Stomach (tissue), 9 donors: Measurements from ENCODE around the gene CCNJ. TPM values are rescaled to one million over a fixed set of nuclear protein-coding genes. Genes with fewer than 3 reads are reported as not detected.
"Not testable (repeated sequence)": the region's sequence is repeated elsewhere in the genome, so short reads cannot be mapped to it uniquely, and the experiment has no call there.

Experiments
- DNase-seq, 2 donors: peaks; one replicate each; pipeline versions ENCODE4 v3.0.0 to v3.0.0-alpha.2; 2013 to 2019
- H3K27ac ChIP-seq, 5 donors: fragments of 200-600 bp in 4 of 5; sonication (generic) in 4 of 5; one replicate each; pipeline ENCODE4 v1.5.1; 2013 to 2019; ENCODE audit warnings: mild to moderate bottlenecking in 1 of 5, moderate library complexity in 1 of 5
- H3K27me3 ChIP-seq, 3 donors: fragments of 200-600 bp; sonication (generic); one replicate each; pipeline ENCODE4 v1.5.1; 2017 to 2019; ENCODE audit warnings: mixed run types in 1 of 3
- H3K36me3 ChIP-seq, 4 donors: fragments of 200-600 bp; sonication (generic); 1 replicate in 3 of 4; 2 replicates in 1 of 4; pipeline ENCODE4 v1.5.1; 2016 to 2019
- H3K4me1 ChIP-seq, 4 donors: fragments of 200-600 bp; sonication (generic); one replicate each; pipeline ENCODE4 v1.5.1; 2016 to 2019
- H3K4me3 ChIP-seq, 4 donors: fragments of 200-600 bp; sonication (generic) in 3 of 4; one replicate each; pipeline ENCODE4 v1.5.1; 2016 to 2019; ENCODE audit warnings: mild to moderate bottlenecking in 1 of 4
- H3K9me3 ChIP-seq, 4 donors: fragments of 200-600 bp; sonication (generic); one replicate each; pipeline ENCODE4 v1.5.1; 2016 to 2019
- CTCF ChIP-seq, 7 experiments: fragments of 450-650 bp in 4 of 7; fragments of 200-600 bp in 3 of 7; sonication (generic) in 3 of 7; IDR thresholded peaks; one replicate each; pipeline ENCODE4 v1.5.1; 2016 to 2019; ENCODE audit warnings: antibody characterized with exemption in 7 of 7, control low read depth in 2 of 7, mild to moderate bottlenecking in 1 of 7
- EP300 ChIP-seq: sonication (generic); formaldehyde crosslinking; IDR thresholded peaks from one replicate; pipeline ENCODE4 v1.6.1; 2017; ENCODE audit warnings: antibody characterized with exemption
- POLR2A ChIP-seq, 4 donors: fragments of 450-650 bp; IDR thresholded peaks; one replicate each; pipeline ENCODE4 v1.6.1; 2016; ENCODE audit warnings: antibody characterized with exemption in 4 of 4, control low read depth in 2 of 4, mild to moderate bottlenecking in 1 of 4, moderate library complexity in 1 of 4
- POLR2AphosphoS5 ChIP-seq, 3 donors: sonication (generic); formaldehyde crosslinking; IDR thresholded peaks; one replicate each; pipeline ENCODE4 v1.6.1; 2016; ENCODE audit warnings: antibody characterized with exemption in 3 of 3
- WGBS, 5 donors: extraction: QIAGEN DNeasy Blood & Tissue Kit in 3 of 5; methylation state at CpG; one replicate each; pipeline versions ENCODE4 v1.1.5 to v1.1.7; 2013 to 2018; 5-methylcytosine and 5-hydroxymethylcytosine counted together
- intact Hi-C: fragments of 100-400 bp; cut with DNase I; formaldehyde crosslinking; loops from one replicate; pipeline ENCODE4 v1.15.1; 2023; ENCODE audit warnings: low total_unique reads
- polyA plus RNA-seq, 3 donors: library from polyadenylated mRNA; stranded (reverse); fragments of 200-250 nt; gene quantifications; one replicate each; pipeline ENCODE4 v1.2.3, GENCODE V29; 2013
- total RNA-seq, 5 donors: library from RNA; depleted of rRNA; stranded (reverse); fragments of >200 nt; gene quantifications; one replicate each; pipeline versions ENCODE4 v1.1.0 to v1.2.3, GENCODE V29; 2014 to 2016
- donor health status: healthy with polysubstance abuse.
- donor health status: Bipolar disorder and iron deficiency.
- donor health status: healthy.

Gene CCNJ
- total and polyA plus RNA-seq, 8 donors, result 0.58 to 7.7 (median 1.9) TPM; not detected in 1

- peak overlapping the region; percentile 85 to 94 (median 92) for H3K27ac ChIP-seq
- peak; percentile 52 to 79 for DNase-seq
- TF ChIP-seq CTCF (IDR thresholded peaks at IDR 0.05) (no peak), POLR2AphosphoS5 (IDR thresholded peaks at IDR 0.05) (no peak), EP300 (no peak), POLR2A (IDR thresholded peaks at IDR 0.05) (no peak)
- intact Hi-C loops, result no loop called here
- peak overlapping the region; percentile 78 to 82 (median 80) for H3K4me3 ChIP-seq
- H3K36me3 ChIP-seq, result peaks cover 0 to 10% (median 4%) of the 10 kb centered on the region in 4 donors
- no peaks in the 10 kb centered on the region for H3K27me3 ChIP-seq
- peaks cover 9 to 42% (median 22%) of the 10 kb centered on the region in 4 donors for H3K4me1 ChIP-seq
- WGBS, 5 donors, result 0 to 2% (median 1%) methylated on average over 18 to 58 of the region's 58 CpGs
- no peaks in the 10 kb centered on the region for H3K9me3 ChIP-seq
Measured at GRCh38 chr10:96043893-96044715, 721 bp downstream of the CCNJ start.

- Histone ChIP-seq H3K9me3 (no peaks in the 10 kb centered on the region), H3K4me1 (peaks cover 9 to 42% (median 22%) of the 10 kb centered on the region in 4 donors), H3K27ac (peak overlapping the region; percentile 85 to 94 (median 92)), H3K36me3 (peaks cover 0 to 10% (median 4%) of the 10 kb centered on the region in 4 donors), H3K27me3 (no peaks in the 10 kb centered on the region), H3K4me3 (peak overlapping the region; percentile 78 to 82 (median 80))
- peak in 1 of 2 donors; percentile 46 for DNase-seq
- no peak for TF ChIP-seq EP300
- TF ChIP-seq CTCF (IDR thresholded peaks at IDR 0.05), result no peak
- no peak for TF ChIP-seq POLR2AphosphoS5 (IDR thresholded peaks at IDR 0.05)
- WGBS, 5 donors, result 14 to 29% (median 23%) methylated on average over 8 of the region's 8 CpGs
- intact Hi-C loops, result no loop called here
Measured at GRCh38 chr10:96044736-96045135, 1.4 kb downstream of the CCNJ start.

- intact Hi-C loops, result no loop called here
- Histone ChIP-seq H3K4me3 (no peak overlapping the region), H3K36me3 (peaks cover 0 to 18% (median 14%) of the 10 kb centered on the region in 4 donors), H3K4me1 (peaks cover 9 to 42% (median 22%) of the 10 kb centered on the region in 4 donors), H3K27ac (no peak overlapping the region), H3K9me3 (no peaks in the 10 kb centered on the region), H3K27me3 (no peaks in the 10 kb centered on the region)
- WGBS, 5 donors, result 77 to 94% (median 87%) methylated on average over 1 of the region's 1 CpG
- DNase-seq, result no peak
- no peak for TF ChIP-seq EP300
Measured at GRCh38 chr10:96046546-96046945, 3.2 kb downstream of the CCNJ start.

- peaks cover 9 to 42% (median 22%) of the 10 kb centered on the region in 4 donors for H3K4me1 ChIP-seq
- WGBS, 5 donors, result 90 to 99% (median 92%) methylated on average over 4 of the region's 4 CpGs
- DNase-seq, result peak in 1 of 2 donors; percentile 30
- TF ChIP-seq CTCF (IDR thresholded peaks at IDR 0.05) (no peak), POLR2A (IDR thresholded peaks at IDR 0.05) (no peak), POLR2AphosphoS5 (IDR thresholded peaks at IDR 0.05) (no peak), EP300 (no peak)
- no peak overlapping the region for H3K4me3 ChIP-seq
- no peak overlapping the region for H3K27ac ChIP-seq
- peaks cover 0 to 24% (median 17%) of the 10 kb centered on the region in 4 donors for H3K36me3 ChIP-seq
- intact Hi-C loops, result no loop called here
- H3K9me3 ChIP-seq, result no peaks in the 10 kb centered on the region
- no peaks in the 10 kb centered on the region for H3K27me3 ChIP-seq
Measured at GRCh38 chr10:96047004-96047649, 3.7 kb downstream of the CCNJ start.

- peaks cover 0 to 24% (median 19%) of the 10 kb centered on the region in 4 donors for H3K36me3 ChIP-seq
- H3K4me3 ChIP-seq, H3K27me3 ChIP-seq, H3K9me3 ChIP-seq, intact Hi-C loops, DNase-seq, H3K27ac ChIP-seq: not testable (repeated sequence)
- peaks cover 9 to 36% (median 19%) of the 10 kb centered on the region in 4 donors for H3K4me1 ChIP-seq
- 89 to 100% (median 94%) methylated on average over 2 to 3 of the region's 3 CpGs for WGBS, 5 donors
Measured at GRCh38 chr10:96047925-96048324, 4.5 kb downstream of the CCNJ start.
